Mammary epithelial cell (primary cell): Measurements from ENCODE around the gene NEO1.

Experiments used
- EZH2 ChIP-seq: IDR thresholded peaks from 2 replicates; pipeline ENCODE4 v1.6.1; 2012; ENCODE audit warnings: low read length, inconsistent platforms, borderline replicate concordance
- TF ChIP-seq, protein P1 (sequence below), 2 donors: IDR thresholded peaks in 1 of 2; conservative IDR thresholded peaks in 1 of 2; 2 replicates each; pipeline ENCODE4 v1.5.1; 2011 to 2012; ENCODE audit warnings: inconsistent platforms in 2 of 2, low read length in 2 of 2, mild to moderate bottlenecking in 2 of 2, control low read depth in 1 of 2, low read depth in 1 of 2; ENCODE audit not compliant: insufficient read depth in 1 of 2; ENCODE audit errors: extremely low read depth in 1 of 2

DNA sequence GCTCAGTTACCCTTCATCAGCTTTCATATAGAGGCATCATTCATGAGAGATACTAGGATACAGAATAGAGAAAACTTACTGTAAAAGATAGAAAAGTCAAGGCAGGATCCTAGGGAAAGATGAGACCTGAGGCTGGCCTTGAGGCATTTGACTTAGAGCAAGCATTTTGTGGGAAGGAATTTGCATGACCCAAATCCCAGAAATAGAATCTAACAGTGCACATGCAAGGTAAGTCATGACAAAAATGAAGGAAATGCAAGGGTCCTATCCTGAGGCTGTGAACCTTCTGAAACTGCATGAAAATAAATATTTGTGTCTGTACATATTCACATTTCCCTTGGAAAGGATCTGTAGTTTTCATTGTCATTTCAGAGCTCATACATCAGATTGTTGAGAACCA is 194.2 kb downstream of the NEO1 start:
- TF ChIP-seq, protein P1, sequence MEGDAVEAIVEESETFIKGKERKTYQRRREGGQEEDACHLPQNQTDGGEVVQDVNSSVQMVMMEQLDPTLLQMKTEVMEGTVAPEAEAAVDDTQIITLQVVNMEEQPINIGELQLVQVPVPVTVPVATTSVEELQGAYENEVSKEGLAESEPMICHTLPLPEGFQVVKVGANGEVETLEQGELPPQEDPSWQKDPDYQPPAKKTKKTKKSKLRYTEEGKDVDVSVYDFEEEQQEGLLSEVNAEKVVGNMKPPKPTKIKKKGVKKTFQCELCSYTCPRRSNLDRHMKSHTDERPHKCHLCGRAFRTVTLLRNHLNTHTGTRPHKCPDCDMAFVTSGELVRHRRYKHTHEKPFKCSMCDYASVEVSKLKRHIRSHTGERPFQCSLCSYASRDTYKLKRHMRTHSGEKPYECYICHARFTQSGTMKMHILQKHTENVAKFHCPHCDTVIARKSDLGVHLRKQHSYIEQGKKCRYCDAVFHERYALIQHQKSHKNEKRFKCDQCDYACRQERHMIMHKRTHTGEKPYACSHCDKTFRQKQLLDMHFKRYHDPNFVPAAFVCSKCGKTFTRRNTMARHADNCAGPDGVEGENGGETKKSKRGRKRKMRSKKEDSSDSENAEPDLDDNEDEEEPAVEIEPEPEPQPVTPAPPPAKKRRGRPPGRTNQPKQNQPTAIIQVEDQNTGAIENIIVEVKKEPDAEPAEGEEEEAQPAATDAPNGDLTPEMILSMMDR (conservative IDR thresholded peaks at IDR 0.05 in 1 of 2, IDR thresholded peaks at IDR 0.05 in 1 of 2; ENCODE audit: extremely low read depth in 1 of 2, insufficient read depth in 1 of 2, low read depth in 1 of 2, low read length in 2 of 2), result no peak
- no peak for TF ChIP-seq EZH2
